Right renal cortex interstitium (tissue), 3 donors: ENCODE results near the gene HAUS3. TPM values are rescaled to one million over a fixed set of nuclear protein-coding genes. Genes with fewer than 3 reads are reported as not detected.

Experiments
- DNase-seq, 3 donors: peaks; one replicate each; pipeline ENCODE4 v3.0.0-alpha.2; 2013; ENCODE audit warnings: low read depth in 3 of 3, low spot score in 2 of 3
- polyA plus RNA-seq, 3 donors: library from polyadenylated mRNA; unstranded; fragments of 120-200 nt; gene quantifications; one replicate each; pipeline ENCODE4 v1.2.1, GENCODE V29; 2013; ENCODE audit not compliant: insufficient read length in 3 of 3

The HAUS3 gene
- polyA plus RNA-seq, 3 donors = 17.0 to 21.1 (median 19.7) TPM

GRCh38 chr4:2253160-2254084, 11.5 kb upstream of the HAUS3 start:
- no peak for DNase-seq

- DNase-seq = no peak
Measured at GRCh38 chr4:2252530-2253091, 10.7 kb upstream of the HAUS3 start.

- DNase-seq = no peak
Measured at GRCh38 chr4:2251795-2252529, 10.0 kb upstream of the HAUS3 start.

- DNase-seq = no peak
Measured at GRCh38 chr4:2251073-2251794, 9.3 kb upstream of the HAUS3 start.

- no peak for DNase-seq
Measured at GRCh38 chr4:2250357-2251072, 8.6 kb upstream of the HAUS3 start.

GRCh38 chr4:2249526-2250356, 7.8 kb upstream of the HAUS3 start:
- DNase-seq = no peak

GRCh38 chr4:2248821-2249261, 6.9 kb upstream of the HAUS3 start:
- DNase-seq = no peak

GRCh38 chr4:2248044-2248780, 6.3 kb upstream of the HAUS3 start:
- no peak for DNase-seq

GRCh38 chr4:2247128-2248043, 5.5 kb upstream of the HAUS3 start:
- no peak for DNase-seq

GRCh38 chr4:2246384-2247127, 4.6 kb upstream of the HAUS3 start:
- DNase-seq = no peak

GRCh38 chr4:2245787-2246275, 3.9 kb upstream of the HAUS3 start:
- DNase-seq = no peak

- no peak for DNase-seq
Measured at GRCh38 chr4:2245057-2245786, 3.3 kb upstream of the HAUS3 start.

GRCh38 chr4:2243681-2244380, 1.9 kb upstream of the HAUS3 start:
- no peak for DNase-seq

GRCh38 chr4:2241003-2241402, 918 bp downstream of the HAUS3 start:
- no peak for DNase-seq

- no peak for DNase-seq
Measured at GRCh38 chr4:2236944-2237666, 4.8 kb downstream of the HAUS3 start.
